Frontal cortex (tissue), 4 donors: ENCODE results near the gene GADD45G. TPM values are rescaled to one million over a fixed set of nuclear protein-coding genes. Genes with fewer than 3 reads are reported as not detected.

Source experiments
- DNase-seq, 2 donors: peaks; one replicate each; pipeline ENCODE4 v3.0.0; 2012; ENCODE audit warnings: low spot score in 2 of 2
- FAIRE-seq: peaks from 2 replicates; lab custom pipeline; 2012; peaks lifted over from hg19 to GRCh38; lab: Jason Lieb, UNC
- total RNA-seq: library from RNA; depleted of rRNA; stranded (reverse); fragments of >200 nt; gene quantifications from one replicate; pipeline ENCODE4 v1.2.3, GENCODE V29; 2014
- donor health status: control.
- donor health status: control.
- donor health status: control.

The GADD45G gene
- total RNA-seq, 1 donor from 2014 or later = 4.5 TPM

DNA sequence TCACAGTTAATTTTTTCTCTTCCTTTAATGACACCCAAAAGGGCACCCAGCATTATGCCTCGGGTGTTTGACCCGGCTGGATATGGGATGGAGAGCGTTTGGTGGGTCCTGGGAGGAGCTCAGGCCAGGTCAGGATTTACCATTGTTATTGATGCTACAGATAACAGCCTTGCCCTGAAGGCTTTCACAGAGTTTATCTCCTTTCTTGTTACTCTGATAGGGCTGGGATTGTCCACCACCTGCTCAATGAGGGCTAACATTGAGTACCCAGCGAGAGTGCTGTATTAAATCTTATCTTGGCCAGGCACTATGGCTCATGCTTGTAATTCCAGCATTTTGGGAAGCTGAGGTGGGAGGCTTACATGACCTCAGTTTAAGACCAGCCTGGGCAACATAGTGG lies 37.2 kb downstream of the GADD45G start:
- DNase-seq (no peak), FAIRE-seq (no peak)

- no peak for FAIRE-seq
- no peak for DNase-seq
These were observed 38.0 kb downstream of the GADD45G start for GRCh38 chr9:89642789-89643188.

DNA sequence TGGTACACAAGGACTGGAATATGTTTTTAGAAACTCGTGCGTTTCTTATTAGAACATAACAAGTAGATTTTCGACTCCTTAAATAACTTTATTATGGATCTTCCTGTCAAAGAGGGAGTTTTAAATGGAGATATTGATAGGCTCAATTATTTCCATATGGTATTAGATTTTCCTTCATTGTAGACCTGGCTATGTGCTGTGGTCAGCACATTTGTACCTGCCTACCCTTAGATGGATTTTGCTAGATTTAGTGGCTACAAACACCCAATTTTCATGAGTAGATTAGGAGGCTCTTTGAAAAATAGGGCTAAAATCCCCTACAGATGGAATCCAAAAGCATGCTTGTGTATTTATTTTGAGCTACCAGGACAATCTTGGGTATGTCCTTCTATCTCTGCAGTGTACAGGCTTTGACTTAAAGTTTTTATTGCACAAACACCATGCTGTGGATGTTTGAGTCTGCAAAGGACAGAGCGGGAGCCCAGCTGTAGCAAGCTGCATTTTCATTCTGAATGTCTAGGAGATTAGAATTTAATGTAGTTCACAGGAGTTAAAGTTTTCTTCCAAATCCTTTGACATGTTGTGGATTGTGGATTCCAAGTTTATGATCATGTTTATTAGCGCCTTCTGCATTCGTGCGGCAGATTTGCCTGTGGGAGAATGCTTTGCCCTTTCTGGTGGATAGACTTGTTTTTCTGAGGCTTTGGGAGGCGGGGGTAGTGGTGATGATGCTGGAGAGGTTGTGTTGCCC lies 41.6 kb downstream of the GADD45G start:
- no peak for DNase-seq
- FAIRE-seq = no peak

GRCh38 chr9:89647366-89648128 lies 42.7 kb downstream of the GADD45G start:
- DNase-seq (no peak), FAIRE-seq (no peak)

DNA sequence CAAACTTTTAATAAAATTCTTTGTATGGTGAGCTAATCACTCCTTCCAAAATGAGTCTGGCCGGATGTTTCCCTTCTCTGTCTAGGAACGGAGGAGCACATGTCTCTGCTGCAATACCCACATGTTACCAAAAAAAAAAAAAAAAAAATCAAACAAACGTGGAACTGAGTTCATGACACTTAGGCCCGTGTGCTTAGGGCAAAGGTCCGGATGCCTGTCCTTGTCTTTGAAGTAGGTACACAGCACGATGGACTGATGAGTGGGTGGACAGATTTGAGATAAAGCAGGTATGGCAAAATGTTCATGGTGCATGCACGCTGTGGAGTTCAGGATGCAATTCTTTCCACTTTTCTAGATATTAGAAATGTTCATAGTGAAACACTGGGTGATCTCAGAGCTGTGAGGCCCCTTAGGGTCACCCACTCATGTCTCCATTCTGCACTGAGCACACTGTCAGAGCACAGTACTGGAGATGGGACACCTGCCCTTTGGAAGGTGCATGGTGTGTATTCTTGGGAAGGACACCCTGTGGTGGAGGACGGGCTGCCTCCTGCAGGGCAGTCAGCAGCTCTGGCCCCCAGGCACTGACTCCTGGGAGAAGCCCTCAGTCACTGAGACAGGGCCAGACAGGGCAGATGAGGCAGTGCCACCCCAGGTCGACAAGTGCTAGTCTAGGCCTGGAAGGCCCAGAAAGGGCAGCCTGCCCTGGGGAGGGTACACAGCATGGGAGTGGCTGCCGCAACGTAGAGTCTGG lies 43.6 kb downstream of the GADD45G start:
- FAIRE-seq = no peak
- no peak for DNase-seq

- no peak for FAIRE-seq
These were observed 44.4 kb downstream of the GADD45G start for GRCh38 chr9:89649039-89649691.

GRCh38 chr9:89654025-89654662 lies 49.3 kb downstream of the GADD45G start:
- FAIRE-seq (no peak), DNase-seq (no peak)

More at GRCh38 chr9:89649039-89649691, 44.4 kb downstream of the GADD45G start:
- DNase-seq = no peak

GRCh38 chr9:89655056-89655989 lies 50.5 kb downstream of the GADD45G start:
- FAIRE-seq (no peak), DNase-seq (no peak)

Other genes starting within 250 kb of the GADD45G start
- gene SEMA4D, start 106.9 kb upstream of the GADD45G start, total RNA-seq = 7.7 TPM